Endothelial cell of umbilical vein (primary cell): ENCODE results near the gene MTFMT. TPM values are rescaled to one million over a fixed set of nuclear protein-coding genes. Genes with fewer than 3 reads are reported as not detected.

Experiments
- BruUV-seq: library from RNA; stranded (reverse); fragments of 400-500 nt; replicated peaks from 2 replicates; lab custom pipeline; 2021; lab: Mats Ljungman, UMichigan
- CTCF ChIA-PET: fragments of 300-600, 350-600 bp; sonication (Branson Sonifier 250); formaldehyde crosslinking; loops from one replicate; lab custom pipeline; 2021; ENCODE audit warnings: antibody characterized with exemption, inconsistent platforms; lab: Charles Lee
- POLR2A ChIA-PET: fragments of 300-600, 350-600 bp; sonication (Branson Sonifier 250); formaldehyde crosslinking; loops from one replicate; lab custom pipeline; 2021; ENCODE audit warnings: antibody characterized with exemption, inconsistent platforms; lab: Charles Lee
- DNase-seq: peaks from one replicate; pipeline ENCODE4 v3.0.0-alpha.2; 2011; ENCODE audit warnings: low read depth, low spot score
- FAIRE-seq: peaks from 2 replicates; lab custom pipeline; 2011; peaks lifted over from hg19 to GRCh38; lab: Jason Lieb, UNC
- H2AFZ ChIP-seq: 2 replicates; pipeline ENCODE4 v1.6.0; 2012; ENCODE audit warnings: low read depth, low read length, control low read depth, inconsistent platforms
- H3K27ac ChIP-seq: 2 replicates; pipeline ENCODE4 v1.5.1; 2011; ENCODE audit warnings: low read depth, mild to moderate bottlenecking, control low read depth, low read length, moderate library complexity; ENCODE audit not compliant: insufficient read depth
- H3K27me3 ChIP-seq, 2 experiments: 2 replicates each; pipeline versions ENCODE4 v1.6.0 to v1.6.1; 2011; ENCODE audit warnings: low read length in 2 of 2, mixed read lengths in 1 of 2; ENCODE audit not compliant: control insufficient read depth in 2 of 2, insufficient read depth in 2 of 2
- H3K36me3 ChIP-seq, 2 experiments: 2 replicates in 1 of 2; 3 replicates in 1 of 2; pipeline ENCODE4 v1.5.1; 2011; ENCODE audit warnings: low read length in 2 of 2, mild to moderate bottlenecking in 1 of 2, moderate library complexity in 1 of 2; ENCODE audit not compliant: control insufficient read depth in 2 of 2, insufficient read depth in 2 of 2; ENCODE audit errors: extremely low read depth in 1 of 2
- H3K4me1 ChIP-seq: 3 replicates; pipeline ENCODE4 v1.5.1; 2011; ENCODE audit warnings: mild to moderate bottlenecking, low read length; ENCODE audit not compliant: control insufficient read depth, insufficient read depth; ENCODE audit errors: extremely low read depth
- H3K4me2 ChIP-seq: 2 replicates; pipeline ENCODE4 v1.6.1; 2011; ENCODE audit warnings: low read length, control low read depth, mixed read lengths; ENCODE audit not compliant: insufficient read depth
- H3K4me3 ChIP-seq, 3 experiments: fragments of 200-600 bp in 1 of 3; sonication (generic), shearing (Covaris generic) in 1 of 3; replicated peaks in 1 of 3; 2 replicates each; pipeline ENCODE4 v1.5.1; 2011 to 2016; ENCODE audit warnings: control low read depth in 3 of 3, low read length in 3 of 3, mild to moderate bottlenecking in 2 of 3, inconsistent platforms in 1 of 3, low read depth in 1 of 3, moderate library complexity in 1 of 3; ENCODE audit not compliant: insufficient read depth in 1 of 3
- H3K79me2 ChIP-seq: 2 replicates; pipeline ENCODE4 v1.6.0; 2012; ENCODE audit warnings: low read length, inconsistent platforms; ENCODE audit not compliant: control insufficient read depth, insufficient read depth
- H3K9ac ChIP-seq: replicated peaks from 2 replicates; pipeline ENCODE3; 2011; ENCODE audit warnings: low read length, control low read depth; ENCODE audit not compliant: insufficient read depth; ENCODE audit errors: extremely low read depth
- H3K9me1 ChIP-seq: replicated peaks from 3 replicates; pipeline ENCODE4 v1.6.0; 2011; ENCODE audit warnings: mild to moderate bottlenecking, low read length; ENCODE audit not compliant: control insufficient read depth, insufficient read depth; ENCODE audit errors: extremely low read depth
- H3K9me3 ChIP-seq: replicated peaks from 2 replicates; pipeline ENCODE4 v1.5.1; 2012; ENCODE audit warnings: low read length, inconsistent platforms; ENCODE audit not compliant: control insufficient read depth, insufficient read depth
- H4K20me1 ChIP-seq: replicated peaks from 2 replicates; pipeline ENCODE3; 2011; ENCODE audit warnings: mild to moderate bottlenecking, low read length; ENCODE audit not compliant: control insufficient read depth, insufficient read depth; ENCODE audit errors: extremely low read depth
- CTCF ChIP-seq, 2 donors: IDR thresholded peaks; 1 replicate in 1 of 2; 2 replicates in 1 of 2; pipeline ENCODE4 v1.5.1; 2011; ENCODE audit warnings: low read length in 2 of 2, mild to moderate bottlenecking in 2 of 2, moderate library complexity in 2 of 2, control low read depth in 1 of 2, inconsistent platforms in 1 of 2, low read depth in 1 of 2; ENCODE audit not compliant: insufficient read depth in 1 of 2; ENCODE audit errors: extremely low read depth in 1 of 2
- EZH2 ChIP-seq: IDR thresholded peaks from 2 replicates; pipeline ENCODE4 v1.6.1; 2012; ENCODE audit warnings: borderline replicate concordance, low read depth, mild to moderate bottlenecking, moderate library complexity, low read length, inconsistent platforms; ENCODE audit not compliant: severe bottlenecking
- FOS ChIP-seq: IDR thresholded peaks from 2 replicates; pipeline ENCODE4 v1.6.1; 2011; ENCODE audit warnings: mild to moderate bottlenecking, low read length, moderate library complexity, borderline replicate concordance; ENCODE audit not compliant: insufficient read depth
- GATA2 ChIP-seq: IDR thresholded peaks from 2 replicates; pipeline ENCODE4 v1.7.0; 2011; ENCODE audit warnings: low read depth, mild to moderate bottlenecking, moderate library complexity, mixed read lengths, low read length; ENCODE audit not compliant: insufficient read length, insufficient read depth
- JUN ChIP-seq: IDR thresholded peaks from 2 replicates; pipeline ENCODE4 v1.6.1; 2011; ENCODE audit warnings: borderline replicate concordance, low read depth; ENCODE audit not compliant: insufficient read length, insufficient read depth
- MAX ChIP-seq: IDR thresholded peaks from 2 replicates; pipeline ENCODE4 v1.6.1; 2011; ENCODE audit not compliant: insufficient read depth, insufficient read length
- MYC ChIP-seq: IDR thresholded peaks from one replicate; pipeline ENCODE4 v1.6.1; 2011; ENCODE audit warnings: mild to moderate bottlenecking, low read depth, low read length
- POLR2A ChIP-seq: IDR thresholded peaks from 2 replicates; pipeline ENCODE4 v1.6.1; 2012; ENCODE audit warnings: low read depth, mild to moderate bottlenecking, control low read depth, low read length
- POLR2AphosphoS5 ChIP-seq: IDR thresholded peaks from 2 replicates; pipeline ENCODE4 v1.6.1; 2012; ENCODE audit warnings: low read depth, mild to moderate bottlenecking, control low read depth, low read length, moderate library complexity; ENCODE audit not compliant: insufficient read depth
- dilution Hi-C: fragments of 300-500 bp; cut with MboI; formaldehyde crosslinking; loops from one replicate; pipeline ENCODE4 v1.15.0; 2019; ENCODE audit warnings: low sequenced_read_pairs; ENCODE audit not compliant: extremely low pct_ligation_motif_present
- intact Hi-C: fragments of 100-400 bp; cut with micrococcal nuclease; formaldehyde crosslinking; loops from one replicate; pipeline ENCODE4 v1.10.0; 2022
- polyA plus RNA-seq, 4 experiments: library from polyadenylated mRNA; depleted of rRNA in 3 of 4; stranded (reverse) in 3 of 4; unstranded in 1 of 4; fragments of >200 nt; gene quantifications; 2 replicates each; pipeline versions ENCODE4 v1.2.1 to v1.2.3, GENCODE V29; 2011 to 2012; ENCODE audit warnings: missing spikeins in 1 of 4
- total RNA-seq: library from RNA; stranded (reverse); gene quantifications from 2 replicates; pipeline ENCODE4 v1.2.3, GENCODE V29; 2021

The MTFMT gene
- total and polyA plus RNA-seq, 2 donors (not counting 3 experiments of a cell fraction or from before 2014, with no cell fraction given) = 7.5 to 20.4 TPM

- dilution Hi-C loops (no loop called here), intact Hi-C loops (no loop called here)
- H4K20me1 ChIP-seq = no peaks in the 10 kb centered on the region
- DNase-seq (no peak), FAIRE-seq (no peak)
- no peak overlapping the region for H3K4me3 ChIP-seq
- H3K9ac ChIP-seq = no peak overlapping the region
- ChIA-PET CTCF (interaction anchor here (0.6 to 1.4 kb wide), 2 partner anchors 52 to 169 kb away, joined by 4 read pairs; no protein-coding TSS in a partner anchor), POLR2A (no interaction called here)
- no peak overlapping the region for H2AFZ ChIP-seq
- H3K36me3 ChIP-seq = peaks cover 10 to 12% of the 10 kb centered on the region in 2 experiments
- no peaks in the 10 kb centered on the region for H3K27me3 ChIP-seq
- BruUV-seq = no TSS peak
- H3K27ac ChIP-seq = no peak overlapping the region
- H3K4me2 ChIP-seq = no peak overlapping the region
- H3K4me1 ChIP-seq = no peaks in the 10 kb centered on the region
- TF ChIP-seq MAX = no peak
- no peak for TF ChIP-seq POLR2AphosphoS5
- peaks cover 4% of the 10 kb centered on the region for H3K79me2 ChIP-seq
- peaks cover 2% of the 10 kb centered on the region for H3K9me1 ChIP-seq
- H3K9me3 ChIP-seq = no peaks in the 10 kb centered on the region
These were observed 50.2 kb downstream of the MTFMT start for GRCh38 chr15:64979252-64979710.

GRCh38 chr15:64975390-64975789, 54.0 kb downstream of the MTFMT start:
- Histone ChIP-seq H3K79me2 (no peaks in the 10 kb centered on the region), H3K36me3 (peaks cover 16 to 18% of the 10 kb centered on the region in 2 experiments), H3K9ac (no peak overlapping the region), H3K27ac (no peak overlapping the region), H2AFZ (no peak overlapping the region), H3K4me3 (no peak overlapping the region), H3K4me2 (no peak overlapping the region), H3K9me1 (peaks cover 2% of the 10 kb centered on the region), H3K9me3 (no peaks in the 10 kb centered on the region), H4K20me1 (no peaks in the 10 kb centered on the region), H3K27me3 (no peaks in the 10 kb centered on the region), H3K4me1 (no peaks in the 10 kb centered on the region)
- ChIA-PET POLR2A (no interaction called here), CTCF (interaction anchor here (1.0 kb wide), 1 partner anchor 34 kb away, joined by 4 read pairs; no protein-coding TSS in a partner anchor)
- intact Hi-C loops (no loop called here), dilution Hi-C loops (no loop called here)
- TF ChIP-seq MYC (no peak), FOS (no peak), JUN (no peak), CTCF (IDR thresholded peaks at IDR 0.05; ENCODE audit: extremely low read depth in 1 of 2, insufficient read depth in 1 of 2, low read depth in 1 of 2, low read length in 2 of 2) (no peak), POLR2AphosphoS5 (no peak), GATA2 (no peak), MAX (no peak), POLR2A (no peak), EZH2 (no peak)
- DNase-seq = no peak
- no TSS peak for BruUV-seq
- no peak for FAIRE-seq
